HCT116 (cell line): ENCODE data around the gene RXFP2. TPM values are rescaled to one million over a fixed set of nuclear protein-coding genes. Genes with fewer than 3 reads are reported as not detected.

Source experiments
- ATAC-seq: fragments of 200-7000 bp; cut with Tn5 transposase; 2 replicates; pipeline ENCODE4 v1.9.1; 2020; ENCODE audit warnings: mild to moderate bottlenecking, moderate library complexity
- BruUV-seq: library from RNA; stranded (reverse); fragments of 400-500 nt; replicated peaks from 2 replicates; lab custom pipeline; 2021; lab: Mats Ljungman, UMichigan
- CTCF ChIA-PET: fragments of 300-600 bp; sonication (Branson Sonifier 250); formaldehyde crosslinking; loops from one replicate; lab custom pipeline; 2021; ENCODE audit warnings: antibody characterized with exemption; lab: Charles Lee
- POLR2A ChIA-PET: fragments of 300-600, 350-600 bp; sonication (Branson Sonifier 250); formaldehyde crosslinking; loops from one replicate; lab custom pipeline; 2021; ENCODE audit warnings: antibody characterized with exemption; lab: Charles Lee
- RAD21 ChIA-PET, 2 experiments: fragments of 300-600 bp; sonication (Branson Sonifier 250); formaldehyde crosslinking; loops; one replicate each; lab custom pipeline; 2023; ENCODE audit warnings: low total read pairs in 2 of 2; ENCODE audit not compliant: uncharacterized antibody in 2 of 2, unreplicated experiment in 2 of 2, low non-redundant PET in 1 of 2; lab: Charles Lee
- DNase-seq: peaks from one replicate; pipeline ENCODE4 v3.0.0-alpha.2; 2010; ENCODE audit warnings: low read depth, low spot score
- H2AFZ ChIP-seq: fragments of 200-600 bp; shearing (Covaris generic), sonication (generic); 2 replicates; pipeline ENCODE4 v1.6.1; 2017; ENCODE audit warnings: low read depth, mixed run types, mixed read lengths, antibody characterized with exemption, low read length; ENCODE audit not compliant: poor library complexity, severe bottlenecking
- H3K27ac ChIP-seq: 2 replicates; pipeline ENCODE4 v1.5.1; 2012; ENCODE audit warnings: low read depth, low read length
- H3K27me3 ChIP-seq: fragments of 200-600 bp; sonication (generic); 2 replicates; pipeline ENCODE4 v1.6.1; 2016; ENCODE audit warnings: mixed run types, low read length, mixed read lengths; ENCODE audit not compliant: insufficient read depth
- H3K36me3 ChIP-seq, 2 experiments: fragments of 200-500 bp in 1 of 2; fragments of 200-600 bp in 1 of 2; sonication (Bioruptor generic) in 1 of 2; sonication (generic) in 1 of 2; 2 replicates each; pipeline versions ENCODE4 v1.5.1 to v1.6.1; 2014 to 2016; ENCODE audit warnings: low read length in 2 of 2, inconsistent platforms in 1 of 2, mixed read lengths in 1 of 2, mixed run types in 1 of 2; ENCODE audit not compliant: insufficient read depth in 2 of 2, control insufficient read depth in 1 of 2
- H3K4me1 ChIP-seq, 2 experiments: fragments of 200-600 bp in 1 of 2; sonication (generic) in 1 of 2; 2 replicates each; pipeline versions ENCODE4 v1.5.1 to v1.6.1; 2012 to 2017; ENCODE audit warnings: low read length in 2 of 2, inconsistent platforms in 1 of 2, mild to moderate bottlenecking in 1 of 2, mixed read lengths in 1 of 2, mixed run types in 1 of 2, moderate library complexity in 1 of 2; ENCODE audit not compliant: insufficient read depth in 2 of 2, control insufficient read depth in 1 of 2
- H3K4me2 ChIP-seq: fragments of 200-600 bp; sonication (generic); 2 replicates; pipeline ENCODE4 v1.6.1; 2017; ENCODE audit warnings: mixed run types, low read length, mixed read lengths
- H3K4me3 ChIP-seq, 2 experiments: fragments of 200-600 bp in 1 of 2; sonication (generic) in 1 of 2; replicated peaks in 1 of 2; 2 replicates each; pipeline ENCODE4 v1.5.1; 2011 to 2016; ENCODE audit warnings: low read length in 2 of 2, control low read depth in 1 of 2, low read depth in 1 of 2, mild to moderate bottlenecking in 1 of 2, mixed read lengths in 1 of 2, mixed run types in 1 of 2
- H3K79me2 ChIP-seq: fragments of 200-600 bp; sonication (generic); 2 replicates; pipeline ENCODE4 v1.6.1; 2017; ENCODE audit warnings: mild to moderate bottlenecking, mixed run types, low read length, moderate library complexity, mixed read lengths; ENCODE audit not compliant: insufficient read depth
- H3K9ac ChIP-seq: fragments of 200-600 bp; sonication (generic); 2 replicates; pipeline ENCODE4 v1.6.1; 2016; ENCODE audit warnings: low read length, mixed read lengths
- H3K9me2 ChIP-seq: fragments of 200-600 bp; sonication (generic), shearing (Covaris generic); 2 replicates; pipeline ENCODE4 v1.6.1; 2017; ENCODE audit warnings: mixed run types, mild to moderate bottlenecking, moderate library complexity; ENCODE audit not compliant: insufficient read depth
- H3K9me3 ChIP-seq, 2 experiments: fragments of 200-500 bp in 1 of 2; fragments of 200-600 bp in 1 of 2; sonication (Bioruptor generic) in 1 of 2; sonication (generic) in 1 of 2; 2 replicates each; pipeline ENCODE4 v1.6.1; 2014 to 2017; ENCODE audit warnings: low read length in 2 of 2, mixed read lengths in 2 of 2, inconsistent platforms in 1 of 2, low read depth in 1 of 2, mild to moderate bottlenecking in 1 of 2, mixed run types in 1 of 2, moderate library complexity in 1 of 2; ENCODE audit not compliant: control insufficient read depth in 1 of 2, insufficient read depth in 1 of 2
- H4K20me1 ChIP-seq: fragments of 200-600 bp; sonication (generic), shearing (Covaris generic); 2 replicates; pipeline ENCODE4 v1.6.1; 2017; ENCODE audit warnings: mixed run types, mild to moderate bottlenecking, moderate library complexity; ENCODE audit not compliant: insufficient read depth
- CTCF ChIP-seq, 3 experiments: fragments of 200-600 bp in 1 of 3; sonication (generic) in 1 of 3; IDR thresholded peaks in 2 of 3; conservative IDR thresholded peaks in 1 of 3; 2 replicates each; pipeline ENCODE4 v1.5.1; 2012 to 2017; ENCODE audit warnings: low read depth in 2 of 3, low read length in 2 of 3, antibody characterized with exemption in 1 of 3, borderline replicate concordance in 1 of 3, control low read depth in 1 of 3, mild to moderate bottlenecking in 1 of 3, mixed read lengths in 1 of 3, mixed run types in 1 of 3, moderate library complexity in 1 of 3; ENCODE audit not compliant: insufficient read depth in 1 of 3
- EGR1 ChIP-seq: IDR thresholded peaks from 2 replicates; pipeline ENCODE4 v1.6.1; 2012; ENCODE audit warnings: low read depth
- ELF1 ChIP-seq: IDR thresholded peaks from 2 replicates; pipeline ENCODE4 v1.6.1; 2012; ENCODE audit warnings: low read depth, borderline replicate concordance
- EZH2 ChIP-seq: fragments of 200-600 bp; sonication (generic); IDR thresholded peaks from 2 replicates; pipeline ENCODE4 v1.6.1; 2017; ENCODE audit warnings: antibody characterized with exemption, mixed run types
- FOSL1 ChIP-seq: IDR thresholded peaks from 2 replicates; pipeline ENCODE4 v1.6.1; 2012; ENCODE audit warnings: low read depth
- JUND ChIP-seq: IDR thresholded peaks from 2 replicates; pipeline ENCODE4 v1.6.1; 2012
- MAX ChIP-seq: IDR thresholded peaks from 2 replicates; pipeline ENCODE4 v1.6.1; 2012
- POLR2AphosphoS5 ChIP-seq: IDR thresholded peaks from 2 replicates; pipeline ENCODE4 v1.6.1; 2011; ENCODE audit warnings: mild to moderate bottlenecking, low read depth, low read length, moderate library complexity
- SP1 ChIP-seq: IDR thresholded peaks from 2 replicates; pipeline ENCODE4 v1.6.1; 2012; ENCODE audit warnings: low read depth
- SRF ChIP-seq: IDR thresholded peaks from 2 replicates; pipeline ENCODE4 v1.6.1; 2012; ENCODE audit warnings: low read depth
- TCF7L2 ChIP-seq: IDR thresholded peaks from 2 replicates; pipeline ENCODE4 v1.7.0; 2011; ENCODE audit warnings: borderline replicate concordance, inconsistent platforms; ENCODE audit not compliant: insufficient read depth, insufficient read length; ENCODE audit errors: extremely low read depth
- ZBTB33 ChIP-seq: IDR thresholded peaks from 2 replicates; pipeline ENCODE4 v1.6.1; 2011; ENCODE audit warnings: mild to moderate bottlenecking, low read length, moderate library complexity; ENCODE audit not compliant: insufficient replicate concordance; ENCODE audit errors: extremely low read depth
- ZFX ChIP-seq: fragments of 450-650 bp; IDR thresholded peaks from 2 replicates; pipeline ENCODE4 v1.6.1; 2017
- intact Hi-C: fragments of 100-400 bp; cut with micrococcal nuclease; formaldehyde crosslinking; loops from 2 replicates; pipeline ENCODE4 v1.10.0; 2022
- total RNA-seq: library from RNA; stranded (reverse); gene quantifications from one replicate; pipeline ENCODE4 v1.2.1, GENCODE V29; 2021; ENCODE audit not compliant: unreplicated experiment

The RXFP2 gene
- total RNA-seq, 1 experiment from 2014 or later, result not detected

- TF ChIP-seq ZBTB33, result no peak
Measured at GRCh38 chr13:31703780-31704179, 35.5 kb upstream of the RXFP2 start (continued).

- ATAC-seq (no peak), DNase-seq (no peak)
- Histone ChIP-seq H3K36me3 (no peaks in the 10 kb centered on the region), H3K4me3 (no peak overlapping the region), H3K9ac (no peak overlapping the region), H3K4me2 (no peak overlapping the region), H2AFZ (no peak overlapping the region), H3K4me1 (no peaks in the 10 kb centered on the region), H3K27ac (no peak overlapping the region), H3K79me2 (no peaks in the 10 kb centered on the region), H3K9me2 (no peaks in the 10 kb centered on the region), H4K20me1 (no peaks in the 10 kb centered on the region), H3K9me3 (no peaks in the 10 kb centered on the region), H3K27me3 (peaks cover 68% of the 10 kb centered on the region)
- RAD21 ChIA-PET, result no interaction called here
- intact Hi-C loops, result no loop called here
- no peak for TF ChIP-seq TCF7L2
- TF ChIP-seq SRF, result no peak
- no TSS peak for BruUV-seq
- CTCF ChIA-PET, result no interaction called here
- POLR2A ChIA-PET, result no interaction called here
Measured at GRCh38 chr13:31706105-31706504, 33.2 kb upstream of the RXFP2 start.

GRCh38 chr13:31717583-31717982 lies 21.7 kb upstream of the RXFP2 start:
- DNase-seq, result no peak
- no TSS peak for BruUV-seq
- H3K9ac ChIP-seq, result no peak overlapping the region
- no peak overlapping the region for H3K27ac ChIP-seq
- H4K20me1 ChIP-seq, result no peaks in the 10 kb centered on the region
- H3K4me2 ChIP-seq, result no peak overlapping the region
- POLR2A ChIA-PET, result no interaction called here
- RAD21 ChIA-PET, result no interaction called here
- CTCF ChIA-PET, result no interaction called here
- H3K4me3 ChIP-seq, result no peak overlapping the region
- H2AFZ ChIP-seq, result no peak overlapping the region
- intact Hi-C loops, result no loop called here
- no peaks in the 10 kb centered on the region for H3K36me3 ChIP-seq
- H3K27me3 ChIP-seq, result peaks cover 65% of the 10 kb centered on the region
- no peaks in the 10 kb centered on the region for H3K4me1 ChIP-seq
- no peak for ATAC-seq
- no peaks in the 10 kb centered on the region for H3K79me2 ChIP-seq
- H3K9me3 ChIP-seq, result no peaks in the 10 kb centered on the region
- H3K9me2 ChIP-seq, result no peaks in the 10 kb centered on the region
- TF ChIP-seq JUND (no peak), SRF (no peak), ELF1 (no peak), MAX (no peak), CTCF (IDR thresholded peaks at IDR 0.05 in 2 of 3, conservative IDR thresholded peaks at IDR 0.05 in 1 of 3; ENCODE audit: borderline replicate concordance in 1 of 3, insufficient read depth in 1 of 3, low read depth in 2 of 3, low read length in 2 of 3) (no peak), TCF7L2 (no peak), POLR2AphosphoS5 (no peak), EGR1 (no peak), SP1 (no peak), FOSL1 (no peak), ZFX (no peak), EZH2 (no peak), ZBTB33 (no peak)
